H1 (cell line): ENCODE measurements around the gene PLCB4. TPM values are rescaled to one million over a fixed set of nuclear protein-coding genes. Genes with fewer than 3 reads are reported as not detected.

Experiments used
- CTCF ChIA-PET: fragments of 300-600 bp; sonication (Branson Sonifier 250); formaldehyde crosslinking; loops from one replicate; lab custom pipeline; 2021; ENCODE audit not compliant: partially characterized antibody; lab: Charles Lee
- POLR2A ChIA-PET: fragments of 300-600 bp; sonication (Branson Sonifier 250); formaldehyde crosslinking; loops from one replicate; lab custom pipeline; 2021; ENCODE audit warnings: inconsistent platforms; ENCODE audit not compliant: partially characterized antibody; lab: Charles Lee
- DNase-seq, 2 experiments: peaks; one replicate each; pipeline versions ENCODE4 v3.0.0 to v3.0.0-alpha.2; 2010 to 2022; ENCODE audit warnings: low spot score in 2 of 2, low read depth in 1 of 2, mixed read lengths in 1 of 2
- FAIRE-seq: peaks from 2 replicates; lab custom pipeline; 2011; peaks lifted over from hg19 to GRCh38; lab: Jason Lieb, UNC
- H2AFZ ChIP-seq: 2 replicates; pipeline ENCODE4 v1.8.1; 2012; ENCODE audit warnings: low read length, inconsistent platforms
- H2AK5ac ChIP-seq: 2 replicates; pipeline ENCODE4 v1.6.1; 2013; ENCODE audit warnings: low read depth, low read length
- H2BK120ac ChIP-seq: replicated peaks from 2 replicates; pipeline ENCODE3; 2013; ENCODE audit warnings: low read depth, low read length, inconsistent platforms
- H2BK12ac ChIP-seq: 2 replicates; pipeline ENCODE4 v1.6.1; 2013; ENCODE audit warnings: low read depth, low read length
- H2BK15ac ChIP-seq: 2 replicates; pipeline ENCODE4 v1.6.1; 2013; ENCODE audit warnings: low read length
- H2BK20ac ChIP-seq: 2 replicates; pipeline ENCODE4 v1.6.1; 2013; ENCODE audit warnings: low read length
- H2BK5ac ChIP-seq: 2 replicates; pipeline ENCODE4 v1.6.1; 2013; ENCODE audit warnings: low read depth, low read length
- H3K14ac ChIP-seq: 2 replicates; pipeline ENCODE4 v1.6.1; 2013; ENCODE audit warnings: inconsistent platforms; ENCODE audit not compliant: insufficient read length
- H3K18ac ChIP-seq: 2 replicates; pipeline ENCODE4 v1.6.1; 2013; ENCODE audit warnings: low read length; ENCODE audit errors: extremely low read depth
- H3K23ac ChIP-seq: 2 replicates; pipeline ENCODE4 v1.6.1; 2013; ENCODE audit warnings: inconsistent platforms; ENCODE audit not compliant: insufficient read length
- H3K23me2 ChIP-seq: 2 replicates; pipeline ENCODE4 v1.6.1; 2013; ENCODE audit warnings: low read depth, low read length
- H3K27ac ChIP-seq: 2 replicates; pipeline ENCODE4 v1.6.1; 2011; ENCODE audit warnings: low read depth, low read length, inconsistent platforms
- H3K27me3 ChIP-seq, 4 experiments: replicated peaks in 1 of 4; 1 replicate in 1 of 4; 2 replicates in 3 of 4; pipeline versions ENCODE4 v1.6.1 to v1.8.1; 2011 to 2013; ENCODE audit warnings: low read length in 3 of 4, mild to moderate bottlenecking in 3 of 4, inconsistent platforms in 2 of 4, mixed read lengths in 2 of 4, moderate library complexity in 1 of 4; ENCODE audit not compliant: control insufficient read depth in 3 of 4, insufficient read depth in 3 of 4; ENCODE audit errors: extremely low read depth in 1 of 4
- H3K36me3 ChIP-seq, 4 experiments: 2 replicates each; pipeline versions ENCODE4 v1.6.1 to v1.8.1; 2011 to 2013; ENCODE audit warnings: mild to moderate bottlenecking in 4 of 4, low read length in 3 of 4, moderate library complexity in 2 of 4, control low read depth in 1 of 4, inconsistent platforms in 1 of 4; ENCODE audit not compliant: insufficient read depth in 4 of 4, control insufficient read depth in 2 of 4
- H3K4ac ChIP-seq: replicated peaks from 2 replicates; pipeline ENCODE3; 2013; ENCODE audit warnings: low read length, low read depth, mixed read lengths, inconsistent platforms; ENCODE audit not compliant: insufficient read length
- H3K4me1 ChIP-seq, 4 experiments: replicated peaks in 1 of 4; 1 replicate in 1 of 4; 2 replicates in 3 of 4; pipeline versions ENCODE4 v1.6.1 to v1.8.1; 2011 to 2013; ENCODE audit warnings: low read length in 3 of 4, inconsistent platforms in 2 of 4, mixed read lengths in 1 of 4; ENCODE audit not compliant: insufficient read depth in 4 of 4, control insufficient read depth in 3 of 4
- H3K4me2 ChIP-seq, 2 experiments: 2 replicates each; pipeline versions ENCODE4 v1.6.1 to v1.8.1; 2011 to 2013; ENCODE audit warnings: low read depth in 2 of 2, low read length in 2 of 2, control low read depth in 1 of 2, inconsistent platforms in 1 of 2, mild to moderate bottlenecking in 1 of 2; ENCODE audit not compliant: insufficient read depth in 1 of 2
- H3K4me3 ChIP-seq, 4 experiments: fragments of 200-600, 300-600 bp in 1 of 4; sonication (generic), shearing (Covaris generic), sonication (Bioruptor Twin) in 1 of 4; 2 replicates each; pipeline versions ENCODE4 v1.5.1 to v1.8.1; 2011 to 2016; ENCODE audit warnings: low read length in 4 of 4, low read depth in 3 of 4, control low read depth in 2 of 4, inconsistent platforms in 2 of 4, mild to moderate bottlenecking in 2 of 4, mixed read lengths in 1 of 4, moderate library complexity in 1 of 4; ENCODE audit not compliant: insufficient read depth in 2 of 4; ENCODE audit errors: extremely low read depth in 1 of 4
- H3K56ac ChIP-seq: replicated peaks from 2 replicates; pipeline ENCODE3; 2013; ENCODE audit warnings: low read depth, mild to moderate bottlenecking, mixed read lengths, low read length, inconsistent platforms; ENCODE audit not compliant: insufficient read length
- H3K79me1 ChIP-seq: 2 replicates; pipeline ENCODE4 v1.6.1; 2013; ENCODE audit warnings: low read depth, low read length, control low read depth
- H3K79me2 ChIP-seq, 2 experiments: 2 replicates each; pipeline versions ENCODE4 v1.6.1 to v1.8.1; 2012 to 2013; ENCODE audit warnings: low read length in 2 of 2, mild to moderate bottlenecking in 2 of 2, inconsistent platforms in 1 of 2; ENCODE audit not compliant: insufficient read depth in 2 of 2, control insufficient read depth in 1 of 2
- H3K9ac ChIP-seq, 4 experiments: replicated peaks in 1 of 4; 1 replicate in 1 of 4; 2 replicates in 3 of 4; pipeline versions ENCODE4 v1.6.1 to v1.8.1; 2011 to 2013; ENCODE audit warnings: low read depth in 3 of 4, low read length in 3 of 4, control low read depth in 2 of 4, mild to moderate bottlenecking in 2 of 4, moderate library complexity in 2 of 4, inconsistent platforms in 1 of 4; ENCODE audit errors: extremely low read depth in 1 of 4
- H3K9me3 ChIP-seq, 2 experiments: 2 replicates each; pipeline versions ENCODE4 v1.6.1 to v1.8.1; 2012 to 2013; ENCODE audit warnings: mild to moderate bottlenecking in 2 of 2, moderate library complexity in 2 of 2, control low read depth in 1 of 2, inconsistent platforms in 1 of 2, low read depth in 1 of 2, low read length in 1 of 2, mixed read lengths in 1 of 2; ENCODE audit not compliant: insufficient read depth in 2 of 2
- H4K20me1 ChIP-seq, 2 experiments: replicated peaks in 1 of 2; 2 replicates each; pipeline versions ENCODE3 to v1.8.1; 2011 to 2013; ENCODE audit warnings: inconsistent platforms in 2 of 2, low read length in 2 of 2, mild to moderate bottlenecking in 1 of 2; ENCODE audit not compliant: insufficient read depth in 2 of 2, control insufficient read depth in 1 of 2
- H4K5ac ChIP-seq: 2 replicates; pipeline ENCODE4 v1.6.1; 2013; ENCODE audit warnings: low read length, low read depth, mixed read lengths, inconsistent platforms; ENCODE audit not compliant: insufficient read length
- H4K8ac ChIP-seq: 2 replicates; pipeline ENCODE4 v1.8.0; 2013; ENCODE audit warnings: mild to moderate bottlenecking, moderate library complexity, low read length, inconsistent platforms; ENCODE audit not compliant: insufficient read depth; ENCODE audit errors: extremely low read depth
- H4K91ac ChIP-seq: replicated peaks from 2 replicates; pipeline ENCODE3; 2013; ENCODE audit warnings: low read length, mixed read lengths, inconsistent platforms; ENCODE audit not compliant: insufficient read length
- CREB1 ChIP-seq: IDR thresholded peaks from 2 replicates; pipeline ENCODE4 v1.6.1; 2012; ENCODE audit warnings: inconsistent platforms
- EGR1 ChIP-seq: IDR thresholded peaks from 2 replicates; pipeline ENCODE4 v1.6.1; 2011; ENCODE audit warnings: low read depth, low read length, borderline replicate concordance
- SRF ChIP-seq: IDR thresholded peaks from 2 replicates; pipeline ENCODE4 v1.6.1; 2011; ENCODE audit warnings: mild to moderate bottlenecking, low read depth, low read length, moderate library complexity
- WGBS, 2 experiments: shearing (Covaris generic) in 1 of 2; methylation state at CpG; one replicate each; pipeline versions ENCODE4 v1.1.6 to v1.1.7; 2013 to 2015; ENCODE audit warnings: low lambda C conversion rate in 2 of 2, mixed read lengths in 2 of 2, inconsistent platforms in 1 of 2, low coverage in 1 of 2, missing lambda C conversion rate in 1 of 2; ENCODE audit not compliant: insufficient replicate concordance in 2 of 2, insufficient coverage in 1 of 2, insufficient read length in 1 of 2; ENCODE audit errors: extremely low coverage in 1 of 2, missing lambda C conversion rate in 1 of 2; 5-methylcytosine and 5-hydroxymethylcytosine counted together
- polyA plus RNA-seq, 7 experiments: library from polyadenylated mRNA; depleted of rRNA in 3 of 7; stranded (reverse) in 5 of 7; unstranded in 2 of 7; fragments of >200 nt in 5 of 7; fragments of 200-250 nt in 2 of 7; gene quantifications; 1 replicate in 5 of 7; 2 replicates in 1 of 7; 4 replicates in 1 of 7; pipeline versions ENCODE4 v1.2.1 to v1.2.3, GENCODE V29; 2011 to 2013; ENCODE audit warnings: missing spikeins in 2 of 7, mixed read lengths in 2 of 7
- total RNA-seq: library from RNA; stranded (reverse); fragmentation: NEBNext Ultra II Directional; extraction: Animal tissue kit (Norgen Biotek cat#: 25700); gene quantifications from 2 replicates; pipeline ENCODE4 v1.2.1, GENCODE V29; 2021

Gene PLCB4
- total and polyA plus RNA-seq, 2 of the 8 experiments (the other 6 are each of a cell fraction or from before 2014, with no cell fraction given), result 3.2 to 14.1 TPM

DNA sequence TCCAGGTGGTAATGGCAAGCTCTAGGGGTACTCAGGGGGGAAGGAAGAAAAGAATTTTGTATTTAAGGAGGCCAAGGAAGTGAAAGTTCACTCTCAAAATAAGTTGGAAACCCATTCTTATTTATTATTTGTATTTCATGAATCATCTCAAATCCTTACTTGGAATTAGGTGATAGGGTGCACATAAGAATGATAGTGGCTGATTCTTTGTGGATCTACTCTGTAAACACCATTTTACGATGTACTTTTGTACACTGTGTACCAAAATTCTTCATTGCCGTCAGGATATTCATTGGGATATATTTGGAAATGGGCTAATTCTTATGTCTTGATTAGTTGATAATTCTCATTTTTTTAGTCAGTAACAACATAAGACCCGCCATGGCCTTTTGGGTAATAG lies 266.0 kb downstream of the PLCB4 start:
- POLR2A ChIA-PET, result no interaction called here

More for the DNA sequence above, 266.0 kb downstream of the PLCB4 start:
- Histone ChIP-seq H3K4me3 (no peak overlapping the region), H2BK12ac (no peak overlapping the region), H2BK5ac (no peak overlapping the region), H3K14ac (no peak overlapping the region), H2BK120ac (no peak overlapping the region), H3K79me1 (no peaks in the 10 kb centered on the region), H3K79me2 (no peaks in the 10 kb centered on the region), H2AFZ (no peak overlapping the region), H3K4ac (no peak overlapping the region), H3K36me3 (no peaks in the 10 kb centered on the region; a peak in 1 of 8 replicates), H2BK15ac (no peak overlapping the region), H3K27ac (no peak overlapping the region), H3K9ac (no peak overlapping the region), H3K4me2 (no peak overlapping the region), H4K8ac (no peak overlapping the region), H3K56ac (no peak overlapping the region), H3K18ac (no peak overlapping the region), H3K27me3 (no peaks in the 10 kb centered on the region), H4K20me1 (no peaks in the 10 kb centered on the region), H3K9me3 (no peaks in the 10 kb centered on the region), H4K5ac (no peak overlapping the region), H2BK20ac (no peak overlapping the region), H3K23ac (no peak overlapping the region), H3K4me1 (peaks cover 0 to 6% (median 4%) of the 10 kb centered on the region in 4 experiments; a peak in 4 of 7 replicates), H3K23me2 (no peaks in the 10 kb centered on the region), H2AK5ac (no peak overlapping the region), H4K91ac (no peak overlapping the region)
- TF ChIP-seq EGR1, result no peak
- no peak for TF ChIP-seq SRF
- no peak for TF ChIP-seq CREB1
- no peak for DNase-seq
- no peak for FAIRE-seq
- CTCF ChIA-PET, result interaction anchor here (1.9 kb wide), 1 partner anchor 11 kb away, joined by 7 read pairs; no protein-coding TSS in a partner anchor
- 85% methylated on average over 3 of the region's 3 CpGs; no CpG with 5 or more reads in 1 of the 2 experiments for WGBS, 2 experiments
